Measurements from ENCODE around the gene OSBPL10. TPM values are rescaled to one million over a fixed set of nuclear protein-coding genes. Genes with fewer than 3 reads are reported as not detected.

The OSBPL10 gene
- total and polyA plus RNA-seq, 8 donors, result 26.6 to 42.6 (median 38.6) TPM

DNA sequence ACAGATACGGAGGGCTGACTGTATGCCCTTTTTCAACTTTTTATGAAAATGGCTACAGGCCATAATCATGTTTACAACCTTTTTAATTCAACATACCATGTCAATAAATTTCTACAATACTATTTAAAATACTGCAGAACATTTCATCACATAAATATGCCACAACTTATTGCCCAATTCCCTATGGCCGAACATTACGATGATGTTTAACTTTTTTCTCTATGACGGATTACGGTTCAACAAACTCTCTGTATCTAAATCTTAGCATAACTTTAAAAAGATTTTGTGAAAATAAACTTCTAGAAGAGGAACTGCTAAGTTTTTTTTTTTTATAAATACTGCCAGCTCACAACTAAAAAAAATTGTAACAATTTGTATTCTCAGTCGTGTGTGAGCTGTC, 220.4 kb downstream of the OSBPL10 start:
- no peak for DNase-seq
- TF ChIP-seq, protein P1, sequence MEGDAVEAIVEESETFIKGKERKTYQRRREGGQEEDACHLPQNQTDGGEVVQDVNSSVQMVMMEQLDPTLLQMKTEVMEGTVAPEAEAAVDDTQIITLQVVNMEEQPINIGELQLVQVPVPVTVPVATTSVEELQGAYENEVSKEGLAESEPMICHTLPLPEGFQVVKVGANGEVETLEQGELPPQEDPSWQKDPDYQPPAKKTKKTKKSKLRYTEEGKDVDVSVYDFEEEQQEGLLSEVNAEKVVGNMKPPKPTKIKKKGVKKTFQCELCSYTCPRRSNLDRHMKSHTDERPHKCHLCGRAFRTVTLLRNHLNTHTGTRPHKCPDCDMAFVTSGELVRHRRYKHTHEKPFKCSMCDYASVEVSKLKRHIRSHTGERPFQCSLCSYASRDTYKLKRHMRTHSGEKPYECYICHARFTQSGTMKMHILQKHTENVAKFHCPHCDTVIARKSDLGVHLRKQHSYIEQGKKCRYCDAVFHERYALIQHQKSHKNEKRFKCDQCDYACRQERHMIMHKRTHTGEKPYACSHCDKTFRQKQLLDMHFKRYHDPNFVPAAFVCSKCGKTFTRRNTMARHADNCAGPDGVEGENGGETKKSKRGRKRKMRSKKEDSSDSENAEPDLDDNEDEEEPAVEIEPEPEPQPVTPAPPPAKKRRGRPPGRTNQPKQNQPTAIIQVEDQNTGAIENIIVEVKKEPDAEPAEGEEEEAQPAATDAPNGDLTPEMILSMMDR (IDR thresholded peaks at IDR 0.05), result no peak
- Histone ChIP-seq H3K4me1 (peaks cover 0 to 4% of the 10 kb centered on the region in 2 donors), H3K36me3 (no peaks in the 10 kb centered on the region), H3K9me3 (no peaks in the 10 kb centered on the region), H3K27me3 (no peaks in the 10 kb centered on the region), H3K4me3 (no peak overlapping the region), H3K27ac (no peak overlapping the region)
- no peak for ATAC-seq
- intact Hi-C loops (cut with DNase I), result loop anchor here in 1 of 2 donors (10.0 kb wide), 1 partner anchor 146 kb away; no protein-coding TSS in a partner anchor

DNA sequence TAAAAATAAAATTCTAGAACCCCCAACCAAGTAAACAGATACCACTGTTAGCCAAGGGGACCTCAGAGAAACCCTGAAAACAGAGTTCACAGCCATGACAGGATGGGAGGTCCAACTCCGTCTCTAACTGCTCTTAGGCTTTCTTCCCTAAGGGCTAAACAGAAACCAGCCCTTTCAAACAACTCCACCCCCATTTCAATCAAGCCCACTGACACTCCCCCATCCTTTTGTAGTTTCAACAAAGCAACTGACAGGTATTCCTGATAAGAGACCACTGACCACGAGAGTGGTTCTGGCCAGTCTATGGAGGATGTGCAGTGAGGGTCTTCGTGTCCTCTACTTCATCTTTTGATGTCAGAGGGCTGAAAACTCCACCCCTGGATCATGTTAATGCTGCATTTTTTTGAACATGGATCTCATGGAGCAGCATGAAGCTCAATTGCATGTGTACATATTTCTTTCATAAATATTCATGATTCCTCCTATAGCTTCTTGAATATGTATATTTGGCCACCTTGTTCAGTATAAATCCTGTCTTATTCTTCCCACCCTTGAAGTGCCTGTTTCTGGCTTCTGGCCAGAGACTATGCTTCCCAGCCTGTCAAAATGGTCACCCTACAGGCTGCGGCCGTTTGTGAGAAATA, 222.6 kb downstream of the OSBPL10 start:
- Histone ChIP-seq H3K4me3 (no peak overlapping the region), H3K9me3 (no peaks in the 10 kb centered on the region), H3K4me1 (peaks cover 0 to 4% of the 10 kb centered on the region in 2 donors), H3K36me3 (no peaks in the 10 kb centered on the region), H3K27me3 (no peaks in the 10 kb centered on the region), H3K27ac (no peak overlapping the region)
- intact Hi-C loops (cut with DNase I), result no loop called here
- no peak for DNase-seq
- TF ChIP-seq, protein P1 (IDR thresholded peaks at IDR 0.05), result no peak
- ATAC-seq, result no peak

DNA sequence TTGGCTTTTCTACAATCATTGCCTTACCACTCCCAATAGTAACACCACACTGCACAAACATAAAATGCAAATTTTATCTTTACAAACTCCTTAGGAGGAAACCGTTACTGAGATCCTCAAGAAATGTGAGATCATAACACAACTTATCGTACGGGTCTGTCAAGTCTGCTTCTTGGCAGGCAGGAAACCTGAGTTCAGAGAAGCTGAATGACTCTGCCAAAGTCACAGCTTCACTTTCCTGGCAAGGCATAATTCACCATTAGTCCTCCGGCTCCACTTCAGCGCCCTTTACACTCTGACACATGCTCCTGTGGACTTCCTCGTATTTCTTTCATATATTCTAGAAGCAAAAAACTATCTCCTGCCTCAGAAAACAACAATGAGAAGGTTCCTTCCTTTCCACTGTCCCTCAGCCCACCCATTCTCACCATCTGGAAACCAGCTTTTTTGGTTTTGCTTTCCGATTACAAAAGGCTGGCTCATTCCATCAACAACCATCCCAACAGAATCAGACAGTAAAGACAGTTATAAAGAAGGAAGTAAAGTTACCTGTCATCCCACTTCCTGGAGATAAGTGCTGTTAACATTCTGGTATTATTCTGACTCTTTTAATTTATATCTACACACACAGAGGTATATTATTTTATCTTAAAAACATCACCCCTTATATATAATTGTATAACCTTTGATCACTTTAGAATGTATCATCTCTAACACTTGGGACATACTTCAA, 225.0 kb downstream of the OSBPL10 start:
- Histone ChIP-seq H3K36me3 (no peaks in the 10 kb centered on the region), H3K27me3 (no peaks in the 10 kb centered on the region), H3K4me3 (no peak overlapping the region), H3K27ac (no peak overlapping the region), H3K9me3 (no peaks in the 10 kb centered on the region), H3K4me1 (peaks cover 0 to 4% of the 10 kb centered on the region in 2 donors)
- TF ChIP-seq, protein P1 (IDR thresholded peaks at IDR 0.05), result no peak
- intact Hi-C loops (cut with DNase I), result no loop called here
- DNase-seq (no peak), ATAC-seq (no peak)

DNA sequence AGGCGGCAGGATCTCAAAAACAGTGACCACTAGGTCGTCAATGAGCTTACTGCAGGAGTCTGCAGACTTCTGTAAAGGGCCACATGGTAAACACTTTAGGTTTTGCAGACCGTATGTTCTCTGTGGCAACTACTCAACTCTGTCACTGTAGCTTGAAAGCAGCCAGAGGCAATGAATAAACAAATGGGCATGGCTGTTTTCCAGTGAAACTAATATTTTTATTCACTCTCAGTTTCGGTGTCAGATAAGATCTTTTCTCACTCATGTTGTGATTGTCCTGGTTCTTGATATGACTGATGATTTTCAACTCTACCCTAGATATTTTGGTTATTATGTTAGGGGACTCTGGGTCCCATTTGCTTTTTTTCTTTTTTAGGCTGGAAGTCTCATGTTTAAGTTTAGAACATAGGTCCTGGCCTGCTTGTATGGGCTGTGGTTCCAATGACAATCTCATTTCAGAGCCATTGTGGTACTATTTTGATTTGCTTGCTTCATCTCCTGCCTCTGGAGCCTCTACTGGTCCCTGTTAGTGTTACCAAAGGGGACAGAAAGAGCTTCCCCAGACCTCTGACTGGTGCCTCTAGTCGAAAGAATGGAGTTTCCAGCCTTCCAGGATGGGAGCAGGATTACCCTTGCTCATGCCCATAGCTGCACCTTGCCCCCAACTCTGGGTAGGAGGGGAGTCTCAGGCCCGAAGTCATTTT, 226.3 kb downstream of the OSBPL10 start:
- TF ChIP-seq, protein P1 (IDR thresholded peaks at IDR 0.05), result no peak
- Histone ChIP-seq H3K27me3 (no peaks in the 10 kb centered on the region), H3K9me3 (no peaks in the 10 kb centered on the region), H3K4me1 (peaks cover 0 to 4% of the 10 kb centered on the region in 2 donors), H3K4me3 (no peak overlapping the region), H3K36me3 (no peaks in the 10 kb centered on the region), H3K27ac (no peak overlapping the region)
- intact Hi-C loops (cut with DNase I), result no loop called here
- ATAC-seq (no peak), DNase-seq (peak in 1 of 4 donors; percentile 35)

DNA sequence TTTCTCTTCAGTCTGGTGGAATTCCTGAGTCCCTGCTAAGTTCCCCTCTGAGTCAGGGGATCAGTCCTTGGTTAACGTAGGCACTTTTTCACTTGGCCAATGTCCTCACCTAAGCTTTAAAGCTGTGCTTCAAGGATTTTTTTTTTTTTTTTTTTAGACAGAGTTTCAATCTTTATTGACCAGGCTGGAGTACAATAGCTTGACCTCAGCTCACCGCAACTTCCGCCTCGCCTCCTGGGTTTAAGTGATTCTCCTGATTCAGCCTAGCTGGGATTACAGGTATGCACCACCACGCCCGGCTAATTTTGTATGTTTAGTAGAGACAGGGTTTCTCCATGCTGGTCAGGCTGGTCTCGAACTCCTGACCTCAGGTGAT, 228.0 kb downstream of the OSBPL10 start:
- Histone ChIP-seq H3K36me3 (no peaks in the 10 kb centered on the region), H3K27ac (no peak overlapping the region), H3K27me3 (no peaks in the 10 kb centered on the region), H3K4me1 (peaks cover 0 to 4% of the 10 kb centered on the region in 2 donors), H3K9me3 (no peaks in the 10 kb centered on the region), H3K4me3 (no peak overlapping the region)
- ATAC-seq (no peak), DNase-seq (no peak)
- intact Hi-C loops (cut with DNase I), result no loop called here
- TF ChIP-seq, protein P1 (IDR thresholded peaks at IDR 0.05), result no peak
